Left renal pelvis (tissue), 4 donors: Measurements from ENCODE around the gene CDC42EP4. TPM values are rescaled to one million over a fixed set of nuclear protein-coding genes. Genes with fewer than 3 reads are reported as not detected.
"Not testable (repeated sequence)": the region's sequence is repeated elsewhere in the genome, so short reads cannot be mapped to it uniquely, and the experiment has no call there.

Experiments
- DNase-seq, 4 donors: peaks; one replicate each; pipeline ENCODE4 v3.0.0-alpha.2; 2013; ENCODE audit warnings: low read depth in 4 of 4, low spot score in 3 of 4
- polyA plus RNA-seq, 4 donors: library from polyadenylated mRNA; unstranded; fragments of 120-200 nt; gene quantifications; one replicate each; pipeline ENCODE4 v1.2.1, GENCODE V29; 2013; ENCODE audit not compliant: insufficient read length in 4 of 4

Gene CDC42EP4
- polyA plus RNA-seq, 4 donors: 41.9 to 63.8 (median 51.5) TPM

DNA sequence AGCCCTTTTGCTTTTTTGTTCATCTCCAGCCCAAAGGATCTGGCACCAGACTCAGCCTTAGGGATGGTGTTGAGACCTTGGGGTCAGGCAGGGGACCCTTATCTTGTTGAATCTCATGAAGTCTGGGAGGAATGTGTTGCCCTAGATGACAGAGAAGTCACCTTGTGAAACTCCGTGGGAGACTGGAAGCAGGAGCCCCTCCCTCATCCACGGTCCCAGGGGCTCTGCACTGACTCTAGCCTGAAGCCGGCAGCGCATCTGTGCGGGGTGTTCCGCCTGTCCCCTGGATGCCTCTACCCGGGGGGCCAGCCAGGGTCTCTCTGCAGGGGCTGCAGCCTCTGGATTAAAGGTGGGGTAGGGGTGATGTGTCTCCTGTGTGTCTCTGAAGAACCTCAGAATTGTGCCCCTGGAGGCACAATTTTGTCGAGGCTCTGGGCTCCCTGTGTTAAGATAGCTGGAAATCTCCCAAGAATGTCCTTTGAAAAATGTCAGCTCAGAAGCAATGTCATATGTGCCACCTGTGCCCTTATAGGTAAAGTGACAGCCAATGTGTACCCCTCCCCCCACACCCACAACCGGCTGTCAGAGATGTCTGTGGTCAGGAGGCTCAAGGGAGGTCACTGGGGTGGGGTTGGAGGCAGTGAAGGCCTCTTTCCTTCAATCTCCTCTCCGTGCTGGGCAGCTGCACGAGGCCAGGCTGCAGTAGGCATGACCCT is 32.1 kb upstream of the CDC42EP4 start:
- DNase-seq: no peak

- peak; percentile 82 to 91 (median 86) for DNase-seq
These were observed 31.4 kb upstream of the CDC42EP4 start for GRCh38 chr17:73343168-73343634.

- no peak for DNase-seq
These were observed 30.9 kb upstream of the CDC42EP4 start for GRCh38 chr17:73342541-73343167.

GRCh38 chr17:73342050-73342522 is 30.3 kb upstream of the CDC42EP4 start:
- DNase-seq: peak in 3 of 4 donors; percentile 70 to 88 (median 75)

DNA sequence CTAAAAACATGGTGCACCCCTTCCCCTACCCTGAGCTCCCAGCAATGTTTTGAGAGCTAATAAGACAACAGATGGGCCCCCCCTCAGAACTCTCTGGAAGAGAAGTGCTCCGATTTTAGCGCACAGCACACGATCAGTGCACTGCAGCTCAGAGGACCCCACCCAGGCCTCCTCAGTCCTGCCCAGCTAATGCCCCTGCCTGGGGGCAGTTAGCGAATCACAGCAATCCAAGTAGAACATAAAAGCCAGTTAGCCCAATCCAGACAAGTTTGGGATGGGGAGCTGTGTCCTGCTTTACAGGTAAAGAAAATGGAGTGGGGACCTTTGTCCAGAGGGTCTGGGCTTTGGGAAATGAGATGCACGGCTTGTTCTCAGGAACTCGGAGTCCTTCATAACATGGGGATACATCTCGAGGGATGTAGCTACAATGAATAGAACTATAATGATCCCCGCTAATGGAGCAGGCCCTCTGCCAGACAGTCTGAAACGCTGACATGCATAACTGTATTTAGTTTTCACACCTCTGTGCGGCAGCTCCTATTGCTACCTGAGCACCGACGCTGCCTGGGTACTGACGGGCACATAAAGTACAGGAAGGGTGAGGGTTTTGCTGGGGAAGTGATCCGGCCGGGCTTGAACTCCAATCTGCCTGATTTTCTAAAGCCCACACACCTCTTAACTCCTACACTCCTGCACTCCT is 29.7 kb upstream of the CDC42EP4 start:
- no peak for DNase-seq

GRCh38 chr17:73340093-73340596 is 28.3 kb upstream of the CDC42EP4 start:
- no peak for DNase-seq

DNA sequence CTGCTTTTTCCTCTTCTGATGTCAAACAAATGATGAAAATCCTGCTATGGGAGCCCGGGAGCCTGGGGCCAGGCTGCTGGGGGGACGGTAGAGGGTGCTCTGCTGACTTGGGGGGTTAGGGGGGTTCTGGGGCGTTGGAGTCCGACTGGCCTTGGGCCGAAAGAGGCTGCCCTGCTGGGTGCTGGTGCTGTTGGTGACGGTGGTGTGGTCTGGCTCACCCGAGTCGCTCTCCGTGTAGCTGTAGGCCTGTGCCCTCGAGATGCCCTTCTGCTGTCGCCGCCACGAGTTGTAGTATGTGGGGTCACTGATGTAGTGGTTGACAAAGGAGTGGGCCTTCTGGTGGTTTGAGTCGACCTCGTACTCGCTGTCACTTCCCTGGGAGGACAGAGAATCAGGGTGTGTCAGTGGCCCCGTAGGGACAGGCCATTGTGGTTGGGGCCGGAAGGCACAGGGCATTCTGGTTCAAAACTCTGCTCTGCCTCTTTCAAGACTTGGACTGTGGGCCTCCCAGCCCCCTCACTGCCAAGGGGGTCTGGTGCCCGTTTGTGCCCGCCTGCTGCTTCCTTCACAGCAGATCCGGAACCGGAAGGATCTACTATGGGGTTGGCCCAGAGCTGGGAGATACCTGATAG is 26.9 kb upstream of the CDC42EP4 start:
- DNase-seq: no peak

DNA sequence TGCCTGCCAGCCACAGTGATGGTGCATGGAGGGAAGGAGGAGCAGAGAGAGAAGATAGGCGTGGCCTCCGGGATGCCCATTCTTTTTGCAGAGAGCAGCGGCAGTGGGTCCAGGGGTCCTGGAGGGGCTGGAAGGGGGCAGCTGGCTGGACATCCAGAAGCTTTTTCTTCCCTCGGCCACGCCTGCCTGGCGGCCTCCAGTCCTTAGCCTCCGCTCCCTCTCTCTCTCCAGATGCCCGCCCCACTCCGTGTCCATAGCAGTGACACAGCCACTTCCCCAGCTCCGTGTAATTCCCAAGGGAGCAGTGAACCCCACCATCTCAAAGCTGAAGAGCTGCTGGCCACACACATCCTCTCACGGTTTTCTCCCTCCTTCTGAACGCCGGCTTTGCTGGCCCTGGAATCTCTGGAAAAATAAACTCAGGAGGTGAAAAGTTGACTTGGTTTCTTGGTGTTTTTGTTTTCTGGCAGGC is 26.3 kb upstream of the CDC42EP4 start:
- DNase-seq: no peak

- no peak for DNase-seq
These were observed 25.5 kb upstream of the CDC42EP4 start for GRCh38 chr17:73337330-73337710.

- no peak for DNase-seq
These were observed 24.9 kb upstream of the CDC42EP4 start for GRCh38 chr17:73336408-73337329.

GRCh38 chr17:73335591-73336407 is 24.0 kb upstream of the CDC42EP4 start:
- no peak for DNase-seq

- DNase-seq: no peak
These were observed 23.1 kb upstream of the CDC42EP4 start for GRCh38 chr17:73334771-73335513.

GRCh38 chr17:73333445-73333844 is 21.6 kb upstream of the CDC42EP4 start:
- DNase-seq: not testable (repeated sequence)

DNA sequence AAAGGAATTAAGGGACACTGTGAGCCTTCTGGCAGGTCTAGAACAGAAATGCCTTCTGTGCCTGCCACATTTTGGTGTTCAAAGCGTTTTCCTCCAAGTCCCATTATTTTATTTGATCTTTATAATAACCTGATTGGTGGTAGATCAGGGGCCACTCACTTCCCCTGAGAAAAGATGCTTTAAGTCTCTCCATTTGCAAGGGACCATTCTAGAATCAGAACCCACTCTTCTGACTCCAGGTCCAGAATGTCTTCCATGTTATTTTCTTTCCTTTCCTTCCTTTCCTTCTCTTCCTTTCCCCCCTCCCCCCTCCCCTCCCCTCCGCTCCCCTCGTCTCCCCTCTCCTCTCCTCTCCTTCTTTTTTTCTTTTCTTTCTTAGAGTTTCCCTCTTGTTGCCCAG is 19.3 kb upstream of the CDC42EP4 start:
- no peak for DNase-seq

- DNase-seq: no peak
These were observed 15.9 kb upstream of the CDC42EP4 start for GRCh38 chr17:73327676-73328075.

DNA sequence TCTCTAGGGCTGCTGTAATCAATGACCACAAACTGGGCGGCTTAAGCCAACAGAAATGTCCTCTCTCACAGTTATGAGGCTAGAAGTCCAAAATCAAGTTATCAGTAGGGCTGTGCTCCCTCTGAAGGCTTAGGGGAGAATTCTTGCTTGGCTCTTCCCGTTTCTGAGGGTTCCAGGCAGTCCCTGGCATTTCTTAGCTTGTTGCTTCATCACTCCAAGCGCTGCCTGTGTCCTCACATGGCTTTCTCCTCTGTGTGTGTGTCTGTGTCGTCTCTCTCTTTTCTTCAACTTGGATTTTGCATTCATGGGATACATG is 13.7 kb upstream of the CDC42EP4 start:
- DNase-seq: no peak

DNA sequence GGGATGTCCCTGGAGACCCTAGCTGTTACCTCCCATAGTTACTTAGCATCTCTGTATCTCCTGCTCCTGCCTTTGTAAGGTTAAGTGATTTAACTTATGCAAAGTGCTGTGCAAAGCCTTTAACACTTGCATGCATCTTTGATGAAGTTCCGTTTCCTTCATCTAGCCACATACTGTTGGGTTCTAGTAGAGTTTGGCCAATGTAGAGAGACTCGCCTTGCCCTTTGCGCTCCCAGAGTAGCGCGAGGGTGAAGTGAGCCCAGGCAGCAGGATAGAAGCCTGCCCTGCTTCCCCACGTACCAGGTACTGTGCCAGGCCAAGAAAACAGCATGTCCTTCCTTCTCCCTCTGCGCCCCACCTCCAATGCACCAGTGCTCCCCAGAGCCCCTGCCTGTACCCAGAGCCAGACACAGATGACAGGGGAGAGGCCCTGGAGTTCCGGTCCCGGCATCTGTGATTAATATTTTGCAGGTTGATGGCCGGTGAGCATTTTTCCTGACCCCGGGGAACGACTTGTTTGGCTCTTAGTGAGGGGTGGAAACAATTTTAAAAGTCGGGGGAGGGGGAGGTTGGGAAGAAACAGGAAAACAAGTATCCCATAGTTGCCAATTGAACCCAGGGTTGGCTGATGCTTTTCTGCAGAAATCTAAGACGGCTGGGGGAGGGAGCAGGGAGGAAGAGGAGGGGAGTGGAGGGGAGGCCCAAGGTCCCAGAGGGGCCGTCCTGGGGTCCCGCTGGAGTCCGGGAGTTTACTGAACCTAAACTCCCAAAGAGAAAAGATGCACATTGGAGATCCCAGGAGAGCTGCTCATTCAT is 13.1 kb upstream of the CDC42EP4 start:
- DNase-seq: no peak

DNA sequence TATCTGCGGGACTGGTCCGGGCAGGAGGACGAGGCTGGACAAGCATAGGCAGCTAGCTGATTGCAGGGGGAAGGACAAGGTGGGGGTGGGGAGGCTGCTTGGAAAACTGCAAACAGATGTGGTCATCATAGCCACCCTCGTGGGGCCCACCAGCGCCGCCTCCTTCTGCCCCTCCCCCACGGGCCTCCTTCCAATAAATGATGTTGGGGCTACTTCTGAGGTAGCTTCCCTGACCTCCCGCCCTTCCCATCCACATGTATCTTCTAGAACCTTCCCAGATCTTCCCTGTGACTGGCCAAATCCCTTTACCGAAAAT is 12.3 kb upstream of the CDC42EP4 start:
- no peak for DNase-seq
